Keratinocyte (primary cell): ENCODE measurements around the gene ACTL9. TPM values are rescaled to one million over a fixed set of nuclear protein-coding genes. Genes with fewer than 3 reads are reported as not detected.

Experiments
- DNase-seq: peaks from one replicate; pipeline ENCODE4 v3.0.0-alpha.2; 2011; ENCODE audit warnings: low read depth, missing footprints, low spot score
- FAIRE-seq: peaks from 2 replicates; lab custom pipeline; 2011; peaks lifted over from hg19 to GRCh38; lab: Jason Lieb, UNC
- H2AFZ ChIP-seq: 2 replicates; pipeline ENCODE4 v1.6.0; 2012; ENCODE audit warnings: low read length, control low read depth, inconsistent platforms; ENCODE audit not compliant: control insufficient read depth
- H3K27ac ChIP-seq: 2 replicates; pipeline ENCODE4 v1.5.1; 2011; ENCODE audit warnings: low read length; ENCODE audit not compliant: control insufficient read depth, insufficient read depth
- H3K27me3 ChIP-seq: 3 replicates; pipeline ENCODE4 v1.6.0; 2011; ENCODE audit warnings: low read length; ENCODE audit not compliant: control insufficient read depth, insufficient read depth; ENCODE audit errors: extremely low read depth
- H3K36me3 ChIP-seq, 2 experiments: 2 replicates in 1 of 2; 3 replicates in 1 of 2; pipeline ENCODE4 v1.5.1; 2011; ENCODE audit warnings: low read length in 2 of 2, mild to moderate bottlenecking in 1 of 2; ENCODE audit not compliant: control insufficient read depth in 2 of 2, insufficient read depth in 2 of 2; ENCODE audit errors: extremely low read depth in 1 of 2
- H3K4me1 ChIP-seq: 3 replicates; pipeline ENCODE4 v1.5.1; 2011; ENCODE audit warnings: low read length; ENCODE audit not compliant: control insufficient read depth, insufficient read depth; ENCODE audit errors: extremely low read depth
- H3K4me2 ChIP-seq: 3 replicates; pipeline ENCODE4 v1.6.0; 2011; ENCODE audit warnings: low read depth, low read length; ENCODE audit not compliant: control insufficient read depth, insufficient read depth; ENCODE audit errors: extremely low read depth
- H3K4me3 ChIP-seq, 3 experiments: fragments of 200-600 bp in 1 of 3; sonication (generic) in 1 of 3; 2 replicates in 2 of 3; 3 replicates in 1 of 3; pipeline ENCODE4 v1.5.1; 2011 to 2016; ENCODE audit warnings: low read length in 3 of 3, mild to moderate bottlenecking in 3 of 3, control low read depth in 2 of 3, inconsistent platforms in 1 of 3, low read depth in 1 of 3, mixed read lengths in 1 of 3, mixed run types in 1 of 3, moderate library complexity in 1 of 3; ENCODE audit not compliant: control insufficient read depth in 2 of 3, insufficient read depth in 2 of 3; ENCODE audit errors: extremely low read depth in 1 of 3
- H3K79me2 ChIP-seq: 2 replicates; pipeline ENCODE4 v1.6.0; 2012; ENCODE audit warnings: low read length; ENCODE audit not compliant: control insufficient read depth, insufficient read depth
- H3K9ac ChIP-seq: 3 replicates; pipeline ENCODE4 v1.6.0; 2011; ENCODE audit warnings: low read length; ENCODE audit not compliant: control insufficient read depth, insufficient read depth; ENCODE audit errors: extremely low read depth
- H3K9me1 ChIP-seq: 3 replicates; pipeline ENCODE4 v1.6.0; 2011; ENCODE audit warnings: low read length; ENCODE audit not compliant: control insufficient read depth, insufficient read depth; ENCODE audit errors: extremely low read depth
- H3K9me3 ChIP-seq: 2 replicates; pipeline ENCODE4 v1.5.1; 2012; ENCODE audit warnings: low read depth, low read length; ENCODE audit not compliant: control insufficient read depth
- H4K20me1 ChIP-seq: 3 replicates; pipeline ENCODE4 v1.6.0; 2011; ENCODE audit warnings: low read length; ENCODE audit not compliant: control insufficient read depth, insufficient read depth; ENCODE audit errors: extremely low read depth
- CTCF ChIP-seq, 3 experiments: IDR thresholded peaks in 1 of 3; conservative IDR thresholded peaks in 1 of 3; optimal IDR thresholded peaks in 1 of 3; 2 replicates in 2 of 3; 3 replicates in 1 of 3; pipeline versions ENCODE3 to v1.5.1; 2011; ENCODE audit warnings: low read length in 3 of 3, mild to moderate bottlenecking in 3 of 3, moderate library complexity in 2 of 3, control low read depth in 1 of 3, inconsistent platforms in 1 of 3; ENCODE audit not compliant: insufficient read depth in 2 of 3; ENCODE audit errors: extremely low read depth in 1 of 3
- EZH2 ChIP-seq: IDR thresholded peaks from one replicate; pipeline ENCODE4 v1.6.1; 2012; ENCODE audit warnings: inconsistent platforms, mild to moderate bottlenecking, low read length, moderate library complexity
- dilution Hi-C: fragments of 300-500 bp; cut with MboI; formaldehyde crosslinking; loops from one replicate; pipeline ENCODE4 v1.7.0; 2020; ENCODE audit warnings: low sequenced_read_pairs; ENCODE audit not compliant: extremely low pct_ligation_motif_present
- polyA plus RNA-seq, 5 experiments: library from polyadenylated mRNA; depleted of rRNA in 3 of 5; stranded (reverse) in 3 of 5; stranded (forward) in 1 of 5; unstranded in 1 of 5; fragments of >200 nt; gene quantifications; 1 replicate in 1 of 5; 2 replicates in 3 of 5; 3 replicates in 1 of 5; pipeline versions ENCODE4 v1.2.1 to v1.2.3, GENCODE V29; 2011 to 2012; ENCODE audit warnings: missing spikeins in 2 of 5, low read depth in 1 of 5, low replicate concordance in 1 of 5

ACTL9 gene
- polyA plus RNA-seq, 1 donor (not counting 4 experiments of a cell fraction or from before 2014, with no cell fraction given): not detected

DNA sequence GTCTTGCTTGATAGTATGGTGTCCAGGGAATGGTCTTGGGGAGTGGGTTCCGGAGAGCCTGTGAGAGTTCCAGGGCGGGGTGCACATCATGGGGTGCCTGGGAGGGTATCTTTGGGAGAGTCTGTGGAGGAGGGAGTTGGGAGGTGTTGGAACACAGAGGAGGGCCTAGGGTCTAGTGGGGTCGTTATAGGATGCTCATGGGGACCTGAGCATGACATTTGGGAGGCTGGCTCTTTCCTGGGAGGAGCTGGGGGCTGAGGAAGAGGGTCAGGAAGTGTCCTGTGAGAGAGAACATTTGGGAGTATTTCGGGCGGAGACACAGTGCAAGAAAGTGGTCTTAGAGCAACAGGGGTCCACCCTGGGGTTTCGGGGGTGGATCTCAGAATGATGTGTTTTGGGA is 2.7 kb downstream of the ACTL9 start:
- Histone ChIP-seq H3K4me2 (no peak overlapping the region), H3K9me1 (no peaks in the 10 kb centered on the region), H4K20me1 (no peaks in the 10 kb centered on the region), H3K9ac (no peak overlapping the region), H3K27ac (no peak overlapping the region), H3K4me3 (no peak overlapping the region), H3K27me3 (no peaks in the 10 kb centered on the region), H3K79me2 (no peaks in the 10 kb centered on the region), H2AFZ (no peak overlapping the region), H3K36me3 (no peaks in the 10 kb centered on the region), H3K4me1 (no peaks in the 10 kb centered on the region), H3K9me3 (peaks cover 7% of the 10 kb centered on the region)
- no peak for FAIRE-seq
- dilution Hi-C loops: no loop called here
- TF ChIP-seq EZH2: no peak
- no peak for DNase-seq

DNA sequence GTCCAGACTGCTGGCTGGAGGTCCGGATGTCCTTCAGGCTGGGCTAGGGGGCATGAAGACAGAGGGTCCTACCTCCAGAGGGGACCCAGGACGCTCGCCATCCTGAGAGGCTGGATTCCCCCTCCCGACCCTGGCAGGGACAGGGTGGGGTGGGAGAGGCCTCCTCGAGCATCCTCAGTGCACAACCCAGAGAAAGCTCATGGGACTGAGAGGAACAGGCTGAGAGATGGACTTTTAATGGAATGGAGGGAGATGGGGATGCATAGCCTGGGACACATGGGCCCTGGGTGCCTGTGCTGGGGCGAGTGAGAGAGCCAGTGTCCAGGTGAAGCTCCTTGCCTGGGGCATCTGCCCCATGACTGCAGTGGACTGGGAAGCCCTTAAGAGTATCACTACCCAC is 3.1 kb downstream of the ACTL9 start:
- no peaks in the 10 kb centered on the region for H3K27me3 ChIP-seq
- TF ChIP-seq CTCF (optimal IDR thresholded peaks at IDR 0.05 in 1 of 3, IDR thresholded peaks at IDR 0.05 in 1 of 3, conservative IDR thresholded peaks at IDR 0.05 in 1 of 3; ENCODE audit: extremely low read depth in 1 of 3, insufficient read depth in 2 of 3, low read length in 3 of 3) (no peak), EZH2 (no peak)
- FAIRE-seq: no peak
- H2AFZ ChIP-seq: no peak overlapping the region
- H4K20me1 ChIP-seq: no peaks in the 10 kb centered on the region
- no peak overlapping the region for H3K4me3 ChIP-seq
- no peaks in the 10 kb centered on the region for H3K4me1 ChIP-seq
- no peaks in the 10 kb centered on the region for H3K79me2 ChIP-seq
- H3K27ac ChIP-seq: no peak overlapping the region
- peaks cover 7% of the 10 kb centered on the region for H3K9me3 ChIP-seq
- no peak for DNase-seq
- no peaks in the 10 kb centered on the region for H3K9me1 ChIP-seq
- dilution Hi-C loops: no loop called here
- no peak overlapping the region for H3K4me2 ChIP-seq
- H3K36me3 ChIP-seq: no peaks in the 10 kb centered on the region
- H3K9ac ChIP-seq: no peak overlapping the region
